ENCODE measurements around the gene PER3.

- TF ChIP-seq CTCF (conservative IDR thresholded peaks at IDR 0.05; ENCODE audit: low read depth, low read length) (no peak), EZH2phosphoT487 (IDR thresholded peaks at IDR 0.05; ENCODE audit: borderline replicate concordance, low read length) (no peak)
Measured at GRCh38 chr1:7888248-7889081, 104.4 kb downstream of the PER3 start.

Data from PC-3 (cell line).